Activated B cell treated with CpG ODN at 0.5 μM for 24 hours (primary cell): ENCODE results near the gene PPP1R18. TPM values are rescaled to one million over a fixed set of nuclear protein-coding genes. Genes with fewer than 3 reads are reported as not detected.

Experiments
- ATAC-seq: fragments of 200-7000 bp; cut with Tn5 transposase; one replicate; pipeline ENCODE4 v1.10.0; 2021; ENCODE audit warnings: low read depth, mild to moderate bottlenecking, moderate library complexity
- CTCF ChIA-PET: fragments of 350-600 bp; sonication (Branson Sonifier 250); formaldehyde crosslinking; loops from one replicate; lab custom pipeline; 2021; ENCODE audit warnings: antibody characterized with exemption; lab: Charles Lee
- POLR2A ChIA-PET: fragments of 350-600 bp; sonication (Branson Sonifier 250); formaldehyde crosslinking; loops from one replicate; lab custom pipeline; 2021; ENCODE audit warnings: antibody characterized with exemption; lab: Charles Lee
- DNase-seq: peaks from one replicate; pipeline ENCODE4 v3.0.0; 2022
- H3K27ac Mint-ChIP-seq: one replicate; pipeline ENCODE4 v1.8.0; 2020; ENCODE audit warnings: mixed read lengths
- H3K27me3 Mint-ChIP-seq: one replicate; pipeline ENCODE4 v1.8.0; 2021; ENCODE audit warnings: mixed read lengths
- H3K36me3 Mint-ChIP-seq: one replicate; pipeline ENCODE4 v1.8.0; 2021; ENCODE audit warnings: low read depth, mixed read lengths
- H3K4me1 Mint-ChIP-seq: one replicate; pipeline ENCODE4 v1.8.0; 2021; ENCODE audit warnings: mixed read lengths
- H3K4me3 Mint-ChIP-seq: one replicate; pipeline ENCODE4 v1.8.0; 2020; ENCODE audit warnings: mild to moderate bottlenecking, mixed read lengths
- H3K9me3 Mint-ChIP-seq: one replicate; pipeline ENCODE4 v1.8.0; 2020; ENCODE audit warnings: mixed read lengths
- intact Hi-C: fragments of 100-400 bp; cut with micrococcal nuclease; formaldehyde crosslinking; loops from one replicate; pipeline ENCODE4 v1.15.1; 2024
- total RNA-seq: library from RNA; stranded (reverse); gene quantifications from 2 replicates; pipeline ENCODE4 v1.2.3, GENCODE V29; 2022
- TF ChIP-seq, protein P1 (sequence below): fragments of 200-600 bp; IDR thresholded peaks from one replicate; pipeline ENCODE4 v1.8.0; 2022; ENCODE audit warnings: antibody characterized with exemption, mild to moderate bottlenecking

The PPP1R18 gene
- total RNA-seq, 1 donor from 2014 or later: 104 TPM

GRCh38 chr6:30730601-30731435 is 44.4 kb upstream of the PPP1R18 start:
- peaks cover 39% of the 10 kb centered on the region for H3K36me3 Mint-ChIP-seq
- intact Hi-C loops: loop anchor here (1.0 kb wide), 1 partner anchor 190 kb away; no protein-coding TSS in a partner anchor
- H3K9me3 Mint-ChIP-seq: no peaks in the 10 kb centered on the region
- DNase-seq (peak; percentile 69), ATAC-seq (peak; percentile 89)
- ChIA-PET POLR2A (interaction anchor here (0.6 to 22.6 kb wide), 10 partner anchors 9 to 189 kb away, joined by 3 to 697 read pairs (median 6); partner anchors contain the start of genes ABCF1, ATAT1, DHX16 and MDC1), CTCF (interaction anchor here (0.6 to 20.0 kb wide), 29 partner anchors 8 to 1145 kb away, joined by 3 to 576 read pairs (median 5); partner anchors contain the start of genes ABCF1, ATAT1, C6orf136 and DHX16)
- no peak overlapping the region for H3K27ac Mint-ChIP-seq
- TF ChIP-seq, protein P1, sequence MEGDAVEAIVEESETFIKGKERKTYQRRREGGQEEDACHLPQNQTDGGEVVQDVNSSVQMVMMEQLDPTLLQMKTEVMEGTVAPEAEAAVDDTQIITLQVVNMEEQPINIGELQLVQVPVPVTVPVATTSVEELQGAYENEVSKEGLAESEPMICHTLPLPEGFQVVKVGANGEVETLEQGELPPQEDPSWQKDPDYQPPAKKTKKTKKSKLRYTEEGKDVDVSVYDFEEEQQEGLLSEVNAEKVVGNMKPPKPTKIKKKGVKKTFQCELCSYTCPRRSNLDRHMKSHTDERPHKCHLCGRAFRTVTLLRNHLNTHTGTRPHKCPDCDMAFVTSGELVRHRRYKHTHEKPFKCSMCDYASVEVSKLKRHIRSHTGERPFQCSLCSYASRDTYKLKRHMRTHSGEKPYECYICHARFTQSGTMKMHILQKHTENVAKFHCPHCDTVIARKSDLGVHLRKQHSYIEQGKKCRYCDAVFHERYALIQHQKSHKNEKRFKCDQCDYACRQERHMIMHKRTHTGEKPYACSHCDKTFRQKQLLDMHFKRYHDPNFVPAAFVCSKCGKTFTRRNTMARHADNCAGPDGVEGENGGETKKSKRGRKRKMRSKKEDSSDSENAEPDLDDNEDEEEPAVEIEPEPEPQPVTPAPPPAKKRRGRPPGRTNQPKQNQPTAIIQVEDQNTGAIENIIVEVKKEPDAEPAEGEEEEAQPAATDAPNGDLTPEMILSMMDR: peak; percentile 23
- H3K27me3 Mint-ChIP-seq: no peaks in the 10 kb centered on the region
- peak overlapping the region; percentile 41 for H3K4me3 Mint-ChIP-seq
- peaks cover 27% of the 10 kb centered on the region for H3K4me1 Mint-ChIP-seq

GRCh38 chr6:30727920-30728553 is 41.6 kb upstream of the PPP1R18 start:
- ATAC-seq (no peak), DNase-seq (no peak)
- H3K27ac Mint-ChIP-seq: peak overlapping the region; percentile 53
- TF ChIP-seq, protein P1: no peak
- no peaks in the 10 kb centered on the region for H3K9me3 Mint-ChIP-seq
- intact Hi-C loops: no loop called here
- no peaks in the 10 kb centered on the region for H3K27me3 Mint-ChIP-seq
- peaks cover 59% of the 10 kb centered on the region for H3K36me3 Mint-ChIP-seq
- peaks cover 33% of the 10 kb centered on the region for H3K4me1 Mint-ChIP-seq
- H3K4me3 Mint-ChIP-seq: no peak overlapping the region
- POLR2A ChIA-PET: interaction anchor here (0.7 to 22.6 kb wide), 4 partner anchors 12 to 228 kb away, joined by 3 to 697 read pairs (median 5); partner anchors contain the start of gene DHX16
- CTCF ChIA-PET: interaction anchor here (1.3 to 20.0 kb wide), 2 partner anchors 37 to 50 kb away, joined by 3 to 576 read pairs; partner anchors contain the start of genes DHX16 and NRM

GRCh38 chr6:30726506-30727413 is 40.3 kb upstream of the PPP1R18 start:
- intact Hi-C loops: no loop called here
- ATAC-seq (no peak), DNase-seq (no peak)
- no peak overlapping the region for H3K4me3 Mint-ChIP-seq
- POLR2A ChIA-PET: interaction anchor here (0.6 to 22.6 kb wide), 7 partner anchors 10 to 1076 kb away, joined by 3 to 697 read pairs (median 3); partner anchors contain the start of gene DHX16
- H3K9me3 Mint-ChIP-seq: no peaks in the 10 kb centered on the region
- no peaks in the 10 kb centered on the region for H3K27me3 Mint-ChIP-seq
- H3K27ac Mint-ChIP-seq: no peak overlapping the region
- peaks cover 64% of the 10 kb centered on the region for H3K36me3 Mint-ChIP-seq
- peaks cover 46% of the 10 kb centered on the region for H3K4me1 Mint-ChIP-seq
- CTCF ChIA-PET: interaction anchor here (1.1 to 20.0 kb wide), 3 partner anchors 9 to 48 kb away, joined by 3 to 576 read pairs (median 4); partner anchors contain the start of genes DHX16 and NRM
- TF ChIP-seq, protein P1: no peak

- ChIA-PET CTCF (interaction anchor here (1.1 to 20.0 kb wide), 2 partner anchors 10 to 47 kb away, joined by 4 to 576 read pairs; partner anchors contain the start of gene DHX16), POLR2A (interaction anchor here (0.6 to 22.6 kb wide), 8 partner anchors 14 to 1075 kb away, joined by 3 to 697 read pairs (median 4); partner anchors contain the start of gene DHX16)
- Mint-ChIP-seq H3K4me1 (peaks cover 47% of the 10 kb centered on the region), H3K36me3 (peaks cover 70% of the 10 kb centered on the region), H3K27me3 (no peaks in the 10 kb centered on the region), H3K9me3 (no peaks in the 10 kb centered on the region), H3K27ac (peak overlapping the region; percentile 12), H3K4me3 (no peak overlapping the region)
- ATAC-seq (no peak), DNase-seq (no peak)
- intact Hi-C loops: no loop called here
- TF ChIP-seq, protein P1: no peak
Observed at GRCh38 chr6:30725713-30726505, 39.5 kb upstream of the PPP1R18 start.
